GM12878 (cell line): ENCODE data around the gene CAP2. TPM values are rescaled to one million over a fixed set of nuclear protein-coding genes. Genes with fewer than 3 reads are reported as not detected.

Source experiments
- ATAC-seq: fragments of 200-7000 bp; cut with Tn5 transposase; 3 replicates; pipeline ENCODE4 v1.9.1; 2020; ENCODE audit warnings: mild to moderate bottlenecking, moderate library complexity
- BruUV-seq: library from RNA; stranded (reverse); fragments of 400-500 nt; replicated peaks from 2 replicates; lab custom pipeline; 2021; lab: Mats Ljungman, UMichigan
- CTCF ChIA-PET: fragments of 300-600 bp; sonication (Branson Sonifier 250); formaldehyde crosslinking; extraction: SDS; loops from one replicate; lab custom pipeline; 2021; ENCODE audit warnings: inconsistent platforms; lab: Yijun Ruan, JAX
- POLR2A ChIA-PET: fragments of 350-600 bp; formaldehyde crosslinking; extraction: SDS; loops from one replicate; lab custom pipeline; 2021; ENCODE audit warnings: inconsistent platforms; lab: Charles Lee
- RAD21 ChIA-PET: fragments of 300-600 bp; sonication (Branson Sonifier 250); formaldehyde crosslinking; loops from one replicate; lab custom pipeline; 2023; ENCODE audit warnings: antibody characterized with exemption; ENCODE audit not compliant: unreplicated experiment; lab: Charles Lee
- SMC1A ChIA-PET: fragments of 300-600 bp; sonication (Branson Sonifier 250); formaldehyde crosslinking; loops from one replicate; lab custom pipeline; 2023; ENCODE audit not compliant: unreplicated experiment, uncharacterized antibody; lab: Charles Lee
- DNase-seq: peaks from one replicate; pipeline ENCODE4 v3.0.0-alpha.2; 2011; ENCODE audit warnings: low read depth, low spot score
- FAIRE-seq: peaks from 3 replicates; lab custom pipeline; 2011; peaks lifted over from hg19 to GRCh38; lab: Jason Lieb, UNC
- H2AFZ ChIP-seq: 2 replicates; pipeline ENCODE4 v1.6.0; 2011; ENCODE audit warnings: low read depth, low read length, control low read depth; ENCODE audit not compliant: control insufficient read depth
- H3K27ac ChIP-seq: 2 replicates; pipeline ENCODE4 v1.5.1; 2011; ENCODE audit warnings: control low read depth; ENCODE audit not compliant: control insufficient read depth, insufficient read depth
- H3K27me3 ChIP-seq, 2 experiments: replicated peaks in 1 of 2; 2 replicates each; pipeline versions ENCODE4 v1.6.0 to v1.6.1; 2011; ENCODE audit warnings: low read length in 1 of 2; ENCODE audit not compliant: control insufficient read depth in 2 of 2, insufficient read depth in 2 of 2
- H3K36me3 ChIP-seq, 2 experiments: 2 replicates each; pipeline ENCODE4 v1.5.1; 2011; ENCODE audit warnings: low read length in 1 of 2; ENCODE audit not compliant: control insufficient read depth in 2 of 2, insufficient read depth in 2 of 2
- H3K4me1 ChIP-seq: 2 replicates; pipeline ENCODE4 v1.6.1; 2011; ENCODE audit warnings: mild to moderate bottlenecking, low read length, moderate library complexity, mixed read lengths; ENCODE audit not compliant: control insufficient read depth, insufficient read depth
- H3K4me2 ChIP-seq: 2 replicates; pipeline ENCODE4 v1.6.0; 2011; ENCODE audit warnings: control low read depth; ENCODE audit not compliant: control insufficient read depth, insufficient read depth
- H3K4me3 ChIP-seq: fragments of 200-600 bp; sonication (generic); 2 replicates; pipeline ENCODE4 v1.5.1; 2016
- H3K79me2 ChIP-seq: 2 replicates; pipeline ENCODE4 v1.6.0; 2011; ENCODE audit warnings: low read length; ENCODE audit not compliant: control insufficient read depth, insufficient read depth
- H3K9ac ChIP-seq: 2 replicates; pipeline ENCODE4 v1.8.0; 2011; ENCODE audit warnings: low read length, control low read depth, mixed read lengths; ENCODE audit not compliant: control insufficient read depth, insufficient read depth
- H3K9me3 ChIP-seq: replicated peaks from 3 replicates; pipeline ENCODE4 v1.5.1; 2011; ENCODE audit warnings: mild to moderate bottlenecking, low read length; ENCODE audit not compliant: control insufficient read depth, insufficient read depth
- H4K20me1 ChIP-seq: 2 replicates; pipeline ENCODE4 v1.6.0; 2011; ENCODE audit not compliant: control insufficient read depth, insufficient read depth
- CHD4 ChIP-seq: fragments of 200-600 bp; sonication (generic); IDR thresholded peaks from 2 replicates; pipeline ENCODE4 v1.6.1; 2016; ENCODE audit warnings: mild to moderate bottlenecking
- CREM ChIP-seq: IDR thresholded peaks from 2 replicates; pipeline ENCODE4 v1.6.1; 2014; ENCODE audit warnings: antibody characterized with exemption, low read depth
- EED ChIP-seq: sonication (generic); IDR thresholded peaks from 2 replicates; pipeline ENCODE4 v1.6.1; 2016; ENCODE audit warnings: antibody characterized with exemption, low read depth
- FOXM1 ChIP-seq: IDR thresholded peaks from 2 replicates; pipeline ENCODE4 v1.6.1; 2012; ENCODE audit warnings: low read depth, mild to moderate bottlenecking, inconsistent platforms, low read length, moderate library complexity
- IKZF2 ChIP-seq, 2 experiments: fragments of 450-650 bp; IDR thresholded peaks; 2 replicates each; pipeline ENCODE4 v1.6.1; 2017; ENCODE audit warnings: mild to moderate bottlenecking in 2 of 2, moderate library complexity in 2 of 2
- NFIC ChIP-seq: IDR thresholded peaks from 2 replicates; pipeline ENCODE4 v1.6.1; 2012; ENCODE audit warnings: low read depth, mild to moderate bottlenecking, inconsistent platforms, low read length, moderate library complexity
- NKRF ChIP-seq: fragments of 450-650 bp; conservative IDR thresholded peaks from 2 replicates; pipeline ENCODE4 v1.6.1; 2017; ENCODE audit warnings: mild to moderate bottlenecking, moderate library complexity
- PBX3 ChIP-seq: IDR thresholded peaks from 2 replicates; pipeline ENCODE4 v1.6.1; 2011; ENCODE audit warnings: mild to moderate bottlenecking, low read depth, low read length, moderate library complexity; ENCODE audit not compliant: insufficient replicate concordance
- SMARCA5 ChIP-seq: fragments of 450-650 bp; IDR thresholded peaks from 2 replicates; pipeline ENCODE4 v1.6.1; 2017; ENCODE audit warnings: mild to moderate bottlenecking
- TCF7 ChIP-seq: IDR thresholded peaks from 2 replicates; pipeline ENCODE4 v1.6.1; 2014; ENCODE audit warnings: antibody characterized with exemption, borderline replicate concordance
- ZBED1 ChIP-seq: IDR thresholded peaks from 2 replicates; pipeline ENCODE4 v1.6.1; 2016; ENCODE audit warnings: borderline replicate concordance
- ZBTB11 ChIP-seq: fragments of 450-650 bp; formaldehyde crosslinking; IDR thresholded peaks from 2 replicates; pipeline ENCODE4 v1.5.0; 2022; ENCODE audit warnings: mild to moderate bottlenecking, missing genetic modification characterization
- WGBS: methylation state at CpG from one replicate; pipeline ENCODE4 v1.1.6; 2016; ENCODE audit warnings: low lambda C conversion rate; ENCODE audit not compliant: insufficient replicate concordance, insufficient coverage; ENCODE audit errors: missing lambda C conversion rate; 5-methylcytosine and 5-hydroxymethylcytosine counted together
- in situ Hi-C: fragments of 300-500 bp; cut with MboI; formaldehyde crosslinking; loops from 9 replicates; pipeline ENCODE4 v1.14.3; 2018; ENCODE audit warnings: mixed read lengths
- intact Hi-C: fragments of 100-400 bp; cut with micrococcal nuclease; formaldehyde crosslinking; loops from one replicate; pipeline ENCODE4 v1.14.2; 2022; ENCODE audit not compliant: unreplicated experiment
- polyA plus RNA-seq, 11 experiments: library from polyadenylated mRNA; depleted of rRNA in 4 of 11; unstranded in 6 of 11; stranded (reverse) in 5 of 11; fragments of >200 nt; fragmentation: Nextera tagmentation in 4 of 11; fragmentation: Illumina TruSeq in 1 of 11; extraction: Ambion mirVana in 4 of 11; extraction: Trizol in 1 of 11; gene quantifications; 1 replicate in 1 of 11; 2 replicates in 10 of 11; pipeline versions ENCODE4 v1.2.1 to v1.2.3, GENCODE V29; 2011 to 2016; ENCODE audit warnings: inconsistent platforms in 2 of 11, missing spikeins in 2 of 11, low read depth in 1 of 11
- total RNA-seq, 4 experiments: library from RNA; depleted of rRNA in 3 of 4; stranded (reverse); fragments of >200 nt in 3 of 4; fragmentation: Illumina TruSeq in 1 of 4; extraction: Trizol in 1 of 4; gene quantifications; 2 replicates each; pipeline versions ENCODE4 v1.2.1 to v1.2.3, GENCODE V29; 2013 to 2021
- TF ChIP-seq, protein P1 (sequence below): IDR thresholded peaks from 2 replicates; pipeline ENCODE4 v1.6.1; 2012; ENCODE audit warnings: low read length, inconsistent platforms

Gene CAP2
- total and polyA plus RNA-seq, 10 of the 15 experiments (the other 5 are each of a cell fraction or from before 2014, with no cell fraction given), result 0.10 to 2.0 (median 0.15) TPM; not detected in 7

GRCh38 chr6:17478223-17478907 lies 85.0 kb downstream of the CAP2 start:
- ChIA-PET CTCF (no interaction called here), RAD21 (no interaction called here), SMC1A (interaction anchor here (0.7 to 2.7 kb wide), 3 partner anchors 15 to 105 kb away, joined by 3 to 10 read pairs (median 5); no protein-coding TSS in a partner anchor), POLR2A (interaction anchor here (0.6 kb wide), 1 partner anchor 33 kb away, joined by 4 read pairs; no protein-coding TSS in a partner anchor)
- Histone ChIP-seq H3K9ac (no peak overlapping the region), H3K79me2 (no peaks in the 10 kb centered on the region), H4K20me1 (no peaks in the 10 kb centered on the region), H3K36me3 (no peaks in the 10 kb centered on the region), H2AFZ (no peak overlapping the region), H3K9me3 (no peaks in the 10 kb centered on the region), H3K27me3 (0 out of 4 replicates have a peak, but pooled peaks cover 0 to 2% of the 10 kb centered on the region in 2 experiments), H3K4me2 (no peak overlapping the region), H3K4me3 (no peak overlapping the region), H3K27ac (no peak overlapping the region), H3K4me1 (no peaks in the 10 kb centered on the region)
- ATAC-seq (no peak), FAIRE-seq (no peak), DNase-seq (no peak)
- 57% methylated on average over 7 of the region's 7 CpGs for WGBS
- TF ChIP-seq CHD4, result no peak
- no peak for TF ChIP-seq EED
- TF ChIP-seq SMARCA5, result no peak
- no peak for TF ChIP-seq CREM
- TF ChIP-seq PBX3, result no peak
- TF ChIP-seq, protein P1, sequence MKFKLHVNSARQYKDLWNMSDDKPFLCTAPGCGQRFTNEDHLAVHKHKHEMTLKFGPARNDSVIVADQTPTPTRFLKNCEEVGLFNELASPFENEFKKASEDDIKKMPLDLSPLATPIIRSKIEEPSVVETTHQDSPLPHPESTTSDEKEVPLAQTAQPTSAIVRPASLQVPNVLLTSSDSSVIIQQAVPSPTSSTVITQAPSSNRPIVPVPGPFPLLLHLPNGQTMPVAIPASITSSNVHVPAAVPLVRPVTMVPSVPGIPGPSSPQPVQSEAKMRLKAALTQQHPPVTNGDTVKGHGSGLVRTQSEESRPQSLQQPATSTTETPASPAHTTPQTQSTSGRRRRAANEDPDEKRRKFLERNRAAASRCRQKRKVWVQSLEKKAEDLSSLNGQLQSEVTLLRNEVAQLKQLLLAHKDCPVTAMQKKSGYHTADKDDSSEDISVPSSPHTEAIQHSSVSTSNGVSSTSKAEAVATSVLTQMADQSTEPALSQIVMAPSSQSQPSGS, result no peak
- no peak for TF ChIP-seq FOXM1
- no peak for TF ChIP-seq ZBTB11 (CRISPR knock-in tag)
- no peak for TF ChIP-seq NFIC
- TF ChIP-seq TCF7, result no peak
- TF ChIP-seq IKZF2 (IDR thresholded peaks at IDR 0.05), result no peak
- no peak for TF ChIP-seq NKRF
- no peak for TF ChIP-seq ZBED1
- in situ Hi-C loops (no loop called here), intact Hi-C loops (no loop called here)
- no TSS peak for BruUV-seq
